Smooth muscle cell (in vitro differentiated cells): ENCODE data around the gene SRXN1. TPM values are rescaled to one million over a fixed set of nuclear protein-coding genes. Genes with fewer than 3 reads are reported as not detected.

Experiments used
- DNase-seq: peaks from one replicate; lab custom pipeline; 2025; ENCODE audit not compliant: unreplicated experiment; lab: John Stamatoyannopoulos, UW
- H2AFZ ChIP-seq: fragments of 200-600 bp; sonication (generic); 2 replicates; pipeline ENCODE4 v1.6.0; 2016; ENCODE audit warnings: antibody characterized with exemption, low read depth, mild to moderate bottlenecking
- H3F3A ChIP-seq: fragments of 200-600 bp; sonication (generic); 2 replicates; pipeline ENCODE4 v1.6.0; 2017; ENCODE audit warnings: antibody characterized with exemption, low read depth
- H3K27ac ChIP-seq: fragments of 200-600 bp; sonication (generic); 2 replicates; pipeline ENCODE4 v1.5.1; 2016; ENCODE audit warnings: low read depth, mild to moderate bottlenecking
- H3K27me3 ChIP-seq: fragments of 200-600 bp; sonication (generic); 2 replicates; pipeline ENCODE4 v1.6.1; 2016; ENCODE audit warnings: low read depth, mild to moderate bottlenecking
- H3K36me3 ChIP-seq: fragments of 200-600 bp; sonication (generic); 2 replicates; pipeline ENCODE4 v1.5.1; 2016; ENCODE audit warnings: low read depth
- H3K4me1 ChIP-seq: fragments of 200-600 bp; sonication (generic); 2 replicates; pipeline ENCODE4 v1.5.1; 2016; ENCODE audit warnings: low read depth
- H3K4me2 ChIP-seq: fragments of 200-600 bp; sonication (generic); 2 replicates; pipeline ENCODE4 v1.6.0; 2016; ENCODE audit warnings: mild to moderate bottlenecking
- H3K4me3 ChIP-seq: fragments of 200-600 bp; sonication (generic); 2 replicates; pipeline ENCODE4 v1.5.1; 2016; ENCODE audit warnings: mild to moderate bottlenecking
- H3K79me2 ChIP-seq: fragments of 200-600 bp; sonication (generic); 2 replicates; pipeline ENCODE4 v1.6.0; 2016; ENCODE audit warnings: low read depth, mild to moderate bottlenecking
- H3K9ac ChIP-seq: fragments of 200-600 bp; sonication (generic); 2 replicates; pipeline ENCODE4 v1.6.0; 2016; ENCODE audit warnings: low read depth
- H3K9me3 ChIP-seq: fragments of 200-600 bp; sonication (generic); replicated peaks from 2 replicates; pipeline ENCODE4 v1.5.1; 2016; ENCODE audit warnings: low read depth
- H4K20me1 ChIP-seq: fragments of 200-600 bp; sonication (generic); 2 replicates; pipeline ENCODE4 v1.6.0; 2016; ENCODE audit warnings: low read depth
- whole genome bisulfite sequencing: methylation state at CpG from one replicate; pipeline ENCODE4 v1.1.7; 2016; ENCODE audit warnings: low lambda C conversion rate; 5-methylcytosine and 5-hydroxymethylcytosine counted together
- polyA plus RNA-seq: library from polyadenylated mRNA; unstranded; fragments of >200 nt; fragmentation: Nextera tagmentation; extraction: Ambion mirVana; gene quantifications from 2 replicates; pipeline ENCODE4 v1.2.1, GENCODE V29; 2016
- total RNA-seq: library from RNA; depleted of rRNA; stranded (reverse); fragments of >200 nt; gene quantifications from 2 replicates; pipeline ENCODE4 v1.2.3, GENCODE V29; 2014
- TF ChIP-seq, protein P1 (sequence below): fragments of 200-600 bp; sonication (generic); IDR thresholded peaks from 2 replicates; pipeline ENCODE4 v1.5.1; 2017; ENCODE audit warnings: borderline replicate concordance, mild to moderate bottlenecking, antibody characterized with exemption; ENCODE audit not compliant: insufficient read depth, poor library complexity, severe bottlenecking

Gene SRXN1
- total and polyA plus RNA-seq, 2 experiments from 2014 or later = 26.9 to 27.2 TPM

DNA sequence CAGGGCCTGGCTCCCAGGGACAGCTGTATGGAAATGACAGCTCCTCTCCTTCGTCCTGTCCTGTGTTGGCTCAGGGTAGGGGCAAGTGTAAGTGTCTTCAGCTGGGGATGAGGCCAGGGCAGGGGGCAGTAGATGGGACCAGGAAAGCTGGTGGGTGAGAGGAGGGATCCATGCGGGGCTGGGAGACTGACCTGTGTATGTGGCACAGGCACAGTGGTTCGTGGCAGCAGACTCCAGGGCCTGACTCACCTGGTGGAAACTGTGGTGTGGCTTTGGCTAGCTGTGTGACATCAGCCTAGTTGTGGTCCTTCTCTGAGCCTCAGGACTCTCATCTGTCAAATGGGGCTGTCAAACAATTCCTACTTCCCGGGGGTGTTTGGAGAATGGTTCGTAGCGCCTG lies 36.3 kb upstream of the SRXN1 start:
- Histone ChIP-seq H3K36me3 (no peaks in the 10 kb centered on the region), H3K4me2 (no peak overlapping the region), H3K4me3 (no peak overlapping the region), H3K9me3 (no peaks in the 10 kb centered on the region), H3K27ac (no peak overlapping the region), H4K20me1 (no peaks in the 10 kb centered on the region), H3F3A (no peaks in the 10 kb centered on the region), H2AFZ (no peak overlapping the region), H3K27me3 (peaks cover 9% of the 10 kb centered on the region), H3K4me1 (peaks cover 11% of the 10 kb centered on the region), H3K79me2 (no peaks in the 10 kb centered on the region), H3K9ac (no peak overlapping the region)
- TF ChIP-seq, protein P1, sequence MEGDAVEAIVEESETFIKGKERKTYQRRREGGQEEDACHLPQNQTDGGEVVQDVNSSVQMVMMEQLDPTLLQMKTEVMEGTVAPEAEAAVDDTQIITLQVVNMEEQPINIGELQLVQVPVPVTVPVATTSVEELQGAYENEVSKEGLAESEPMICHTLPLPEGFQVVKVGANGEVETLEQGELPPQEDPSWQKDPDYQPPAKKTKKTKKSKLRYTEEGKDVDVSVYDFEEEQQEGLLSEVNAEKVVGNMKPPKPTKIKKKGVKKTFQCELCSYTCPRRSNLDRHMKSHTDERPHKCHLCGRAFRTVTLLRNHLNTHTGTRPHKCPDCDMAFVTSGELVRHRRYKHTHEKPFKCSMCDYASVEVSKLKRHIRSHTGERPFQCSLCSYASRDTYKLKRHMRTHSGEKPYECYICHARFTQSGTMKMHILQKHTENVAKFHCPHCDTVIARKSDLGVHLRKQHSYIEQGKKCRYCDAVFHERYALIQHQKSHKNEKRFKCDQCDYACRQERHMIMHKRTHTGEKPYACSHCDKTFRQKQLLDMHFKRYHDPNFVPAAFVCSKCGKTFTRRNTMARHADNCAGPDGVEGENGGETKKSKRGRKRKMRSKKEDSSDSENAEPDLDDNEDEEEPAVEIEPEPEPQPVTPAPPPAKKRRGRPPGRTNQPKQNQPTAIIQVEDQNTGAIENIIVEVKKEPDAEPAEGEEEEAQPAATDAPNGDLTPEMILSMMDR = no peak
- WGBS = 90% methylated on average over 6 of the region's 6 CpGs
- DNase-seq = no peak

DNA sequence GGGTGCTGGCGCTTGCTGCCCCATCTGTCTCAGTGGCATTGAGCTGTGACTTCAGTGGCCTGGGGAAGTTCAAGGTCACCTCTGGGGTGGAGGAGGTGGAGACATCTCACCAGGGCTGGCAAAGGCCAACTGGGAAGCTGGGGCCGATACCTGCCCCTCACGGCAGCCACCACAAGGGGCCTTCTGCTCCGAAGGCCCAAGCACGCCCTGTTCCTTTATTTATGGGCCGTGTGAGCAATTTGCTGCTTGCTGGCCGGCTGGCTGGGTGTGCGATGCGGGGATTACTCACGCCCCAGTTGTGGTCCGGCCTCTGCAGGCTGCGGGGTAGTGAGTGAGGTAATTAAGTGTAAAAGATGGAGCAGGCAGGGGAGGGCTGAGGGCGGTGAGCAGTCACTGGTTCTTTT lies 35.8 kb upstream of the SRXN1 start:
- H3K9ac ChIP-seq = no peak overlapping the region
- WGBS = 23% methylated on average over 13 of the region's 13 CpGs

DNA sequence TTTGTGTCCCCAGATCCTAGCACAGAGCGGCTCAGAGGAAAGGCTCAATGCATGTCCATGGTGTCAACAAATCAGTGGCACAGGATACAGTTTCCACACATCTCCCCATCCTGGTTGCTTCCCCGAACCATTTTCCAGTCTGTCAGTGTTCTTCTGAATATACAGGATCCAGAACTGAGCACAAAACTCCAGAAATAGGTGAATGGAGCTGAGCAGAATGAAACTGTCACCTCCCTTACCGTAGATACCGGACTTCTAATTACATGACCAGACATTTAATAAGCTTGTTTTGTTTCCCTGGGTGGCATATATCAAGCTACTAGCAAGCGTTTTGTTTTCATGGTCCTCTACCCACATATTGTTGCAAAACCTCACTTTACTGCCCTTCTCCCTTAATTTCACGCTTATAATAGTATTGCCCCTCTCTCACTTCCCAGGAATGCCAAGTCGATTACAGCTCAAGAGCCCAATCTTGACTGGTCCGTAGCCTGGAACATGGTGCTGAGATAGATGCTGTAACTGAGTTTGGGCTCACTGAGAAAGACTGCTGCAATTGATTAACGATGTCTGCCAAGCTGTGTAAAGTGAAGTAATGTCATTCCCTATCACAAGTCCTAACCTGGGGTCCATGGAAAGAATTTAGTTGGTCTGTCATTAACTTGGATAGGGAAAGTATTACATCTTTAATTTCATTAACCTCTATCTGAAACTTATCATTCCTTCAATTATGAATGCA lies 34.6 kb upstream of the SRXN1 start:
- H3K9me3 ChIP-seq = no peaks in the 10 kb centered on the region
- H4K20me1 ChIP-seq = no peaks in the 10 kb centered on the region
- H3K36me3 ChIP-seq = no peaks in the 10 kb centered on the region
- H3K9ac ChIP-seq = no peak overlapping the region
- H3K27ac ChIP-seq = no peak overlapping the region
- H3K27me3 ChIP-seq = peaks cover 9% of the 10 kb centered on the region
- H3F3A ChIP-seq = no peaks in the 10 kb centered on the region
- TF ChIP-seq, protein P1 = no peak
- H2AFZ ChIP-seq = no peak overlapping the region
- no peak overlapping the region for H3K4me2 ChIP-seq
- 91% methylated on average over 9 of the region's 9 CpGs for WGBS
- no peaks in the 10 kb centered on the region for H3K79me2 ChIP-seq
- H3K4me1 ChIP-seq = peaks cover 11% of the 10 kb centered on the region
- H3K4me3 ChIP-seq = no peak overlapping the region
- DNase-seq = no peak

More for the DNA sequence above, 35.8 kb upstream of the SRXN1 start:
- DNase-seq = no peak
- TF ChIP-seq, protein P1 = no peak
- H3K9me3 ChIP-seq = no peaks in the 10 kb centered on the region
- no peaks in the 10 kb centered on the region for H4K20me1 ChIP-seq
- H2AFZ ChIP-seq = no peak overlapping the region
- H3F3A ChIP-seq = no peaks in the 10 kb centered on the region
- H3K36me3 ChIP-seq = no peaks in the 10 kb centered on the region
- no peaks in the 10 kb centered on the region for H3K79me2 ChIP-seq
- peaks cover 9% of the 10 kb centered on the region for H3K27me3 ChIP-seq
- no peak overlapping the region for H3K4me3 ChIP-seq
- no peak overlapping the region for H3K4me2 ChIP-seq
- peaks cover 11% of the 10 kb centered on the region for H3K4me1 ChIP-seq
- no peak overlapping the region for H3K27ac ChIP-seq

DNA sequence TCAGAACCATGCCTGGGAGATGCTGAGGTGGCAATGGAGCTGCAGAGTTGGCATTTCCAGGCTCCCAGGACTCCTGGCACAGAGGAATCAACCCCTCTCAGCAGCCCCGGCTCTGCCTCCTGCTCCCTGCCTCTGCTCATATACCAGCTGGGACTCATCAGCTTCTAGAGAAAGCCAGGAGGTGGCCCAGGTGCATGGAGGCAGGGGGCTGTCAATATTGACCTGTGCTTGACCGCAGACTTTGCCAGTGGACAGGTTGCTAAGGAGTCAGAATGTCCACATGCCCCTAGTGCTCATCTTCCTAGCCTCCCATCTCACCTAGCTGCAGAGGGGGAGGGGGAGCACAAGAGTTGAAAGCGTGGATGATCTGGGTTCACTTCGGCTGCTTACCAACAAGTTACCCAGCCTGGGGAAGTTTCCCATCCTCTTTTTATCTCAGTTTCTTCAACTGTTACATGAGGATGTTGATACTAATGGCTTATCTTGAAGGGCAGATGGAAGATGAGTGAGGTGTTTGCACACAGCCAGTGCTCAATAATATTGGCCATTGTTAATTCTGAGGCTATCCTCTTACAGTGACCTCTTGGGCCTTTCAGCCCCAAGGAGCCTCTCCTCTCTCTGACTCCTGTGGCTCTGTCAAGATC lies 31.8 kb upstream of the SRXN1 start:
- no peak overlapping the region for H3K27ac ChIP-seq
- H3K4me1 ChIP-seq = peaks cover 11% of the 10 kb centered on the region
- no peak for DNase-seq
- no peaks in the 10 kb centered on the region for H3K79me2 ChIP-seq
- peaks cover 2% of the 10 kb centered on the region for H3K27me3 ChIP-seq
- no peaks in the 10 kb centered on the region for H3K9me3 ChIP-seq
- H4K20me1 ChIP-seq = no peaks in the 10 kb centered on the region
- H2AFZ ChIP-seq = no peak overlapping the region
- TF ChIP-seq, protein P1 = no peak
- 93% methylated on average over 4 of the region's 4 CpGs for WGBS
- no peaks in the 10 kb centered on the region for H3K36me3 ChIP-seq
- no peak overlapping the region for H3K4me2 ChIP-seq
- H3K4me3 ChIP-seq = no peak overlapping the region
- no peak overlapping the region for H3K9ac ChIP-seq
- no peaks in the 10 kb centered on the region for H3F3A ChIP-seq
